Right lobe of liver (tissue), 4 donors: Measurements from ENCODE around the gene ACBD5.
A peak's percentile ranks its signal among the peaks of the same experiment; 100 is the strongest.

Experiments
- POLR2A ChIP-seq: fragments of 450-650 bp; IDR thresholded peaks from one replicate; pipeline ENCODE4 v1.6.1; 2017; ENCODE audit warnings: antibody characterized with exemption, mild to moderate bottlenecking
- TF ChIP-seq, protein P1 (sequence below), 4 donors: fragments of 200-600 bp in 3 of 4; fragments of 450-650 bp in 1 of 4; IDR thresholded peaks; one replicate each; pipeline versions ENCODE4 v1.5.1 to v1.8.0; 2016 to 2022; ENCODE audit warnings: antibody characterized with exemption in 4 of 4, mild to moderate bottlenecking in 2 of 4
- donor health status: DM: no; HTN: no; CAD: no.
- donor health status: DM: no; HTN: no; CAD: no.
- donor health status: DM: no; HTN: yes; CAD: no.

DNA sequence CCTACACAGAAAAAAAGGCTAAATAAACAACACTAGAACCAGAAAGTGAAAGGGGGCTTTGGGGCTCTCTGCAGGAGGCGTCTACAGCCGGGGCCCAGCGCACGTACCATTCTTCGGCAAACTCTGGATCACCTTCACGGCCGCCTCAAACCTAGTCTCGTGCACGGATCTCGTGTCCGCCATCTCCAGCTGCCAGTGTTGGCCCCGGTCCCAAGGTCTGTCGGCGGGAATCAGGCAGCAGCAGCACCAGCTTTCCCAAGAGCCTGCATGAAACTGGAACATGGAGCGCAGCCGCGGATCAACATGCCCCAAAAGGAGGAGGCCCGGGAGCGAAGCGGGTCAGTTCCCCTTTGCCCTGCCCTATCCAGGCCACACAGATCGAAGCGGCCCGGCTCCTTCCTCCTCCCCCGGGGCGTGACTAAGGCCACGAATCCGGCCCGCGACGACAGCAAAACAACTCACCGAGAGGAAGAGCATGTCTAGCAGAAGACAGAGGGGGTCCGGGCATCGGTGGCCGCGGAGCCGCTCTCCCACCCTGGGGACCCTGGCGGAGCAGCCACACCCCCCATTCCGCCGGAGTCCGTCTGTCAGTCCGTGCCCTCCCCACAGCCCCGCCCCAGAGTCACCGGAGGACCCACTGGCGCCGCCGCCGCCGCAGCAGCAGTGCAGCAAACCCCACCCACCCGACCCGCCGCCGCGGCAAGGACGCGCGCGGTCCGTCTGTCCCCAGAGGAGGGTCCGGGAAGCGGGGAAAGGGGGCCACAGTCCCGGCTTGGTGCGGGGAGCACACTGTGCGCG is at the start of gene ACBD5:
- TF ChIP-seq, protein P1, sequence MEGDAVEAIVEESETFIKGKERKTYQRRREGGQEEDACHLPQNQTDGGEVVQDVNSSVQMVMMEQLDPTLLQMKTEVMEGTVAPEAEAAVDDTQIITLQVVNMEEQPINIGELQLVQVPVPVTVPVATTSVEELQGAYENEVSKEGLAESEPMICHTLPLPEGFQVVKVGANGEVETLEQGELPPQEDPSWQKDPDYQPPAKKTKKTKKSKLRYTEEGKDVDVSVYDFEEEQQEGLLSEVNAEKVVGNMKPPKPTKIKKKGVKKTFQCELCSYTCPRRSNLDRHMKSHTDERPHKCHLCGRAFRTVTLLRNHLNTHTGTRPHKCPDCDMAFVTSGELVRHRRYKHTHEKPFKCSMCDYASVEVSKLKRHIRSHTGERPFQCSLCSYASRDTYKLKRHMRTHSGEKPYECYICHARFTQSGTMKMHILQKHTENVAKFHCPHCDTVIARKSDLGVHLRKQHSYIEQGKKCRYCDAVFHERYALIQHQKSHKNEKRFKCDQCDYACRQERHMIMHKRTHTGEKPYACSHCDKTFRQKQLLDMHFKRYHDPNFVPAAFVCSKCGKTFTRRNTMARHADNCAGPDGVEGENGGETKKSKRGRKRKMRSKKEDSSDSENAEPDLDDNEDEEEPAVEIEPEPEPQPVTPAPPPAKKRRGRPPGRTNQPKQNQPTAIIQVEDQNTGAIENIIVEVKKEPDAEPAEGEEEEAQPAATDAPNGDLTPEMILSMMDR (IDR thresholded peaks at IDR 0.05), result peak in 1 of 4 donors; percentile 10
- peak; percentile 84 for TF ChIP-seq POLR2A
